Measurements from ENCODE around the gene BEND5.

DNA sequence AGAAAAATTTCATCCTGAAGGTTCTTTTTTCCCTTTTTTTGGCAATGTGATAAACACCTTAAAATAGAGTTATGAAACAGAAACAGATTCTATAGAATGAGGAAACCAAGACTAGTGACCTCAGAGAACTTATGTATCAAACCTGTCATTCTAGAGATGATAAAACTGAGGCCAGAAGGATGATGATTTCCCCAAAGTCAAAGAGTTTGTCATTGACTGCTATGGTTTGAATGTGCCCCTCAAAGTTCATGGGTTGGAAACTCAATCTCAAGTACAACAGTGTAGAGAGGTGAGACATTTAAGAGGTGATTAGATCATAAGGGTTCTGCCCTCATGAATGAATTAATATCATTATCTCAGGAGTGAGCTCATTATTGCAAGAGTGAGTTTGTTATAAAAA lies 13.7 kb upstream of the BEND5 start:
- TF ChIP-seq, protein P1, sequence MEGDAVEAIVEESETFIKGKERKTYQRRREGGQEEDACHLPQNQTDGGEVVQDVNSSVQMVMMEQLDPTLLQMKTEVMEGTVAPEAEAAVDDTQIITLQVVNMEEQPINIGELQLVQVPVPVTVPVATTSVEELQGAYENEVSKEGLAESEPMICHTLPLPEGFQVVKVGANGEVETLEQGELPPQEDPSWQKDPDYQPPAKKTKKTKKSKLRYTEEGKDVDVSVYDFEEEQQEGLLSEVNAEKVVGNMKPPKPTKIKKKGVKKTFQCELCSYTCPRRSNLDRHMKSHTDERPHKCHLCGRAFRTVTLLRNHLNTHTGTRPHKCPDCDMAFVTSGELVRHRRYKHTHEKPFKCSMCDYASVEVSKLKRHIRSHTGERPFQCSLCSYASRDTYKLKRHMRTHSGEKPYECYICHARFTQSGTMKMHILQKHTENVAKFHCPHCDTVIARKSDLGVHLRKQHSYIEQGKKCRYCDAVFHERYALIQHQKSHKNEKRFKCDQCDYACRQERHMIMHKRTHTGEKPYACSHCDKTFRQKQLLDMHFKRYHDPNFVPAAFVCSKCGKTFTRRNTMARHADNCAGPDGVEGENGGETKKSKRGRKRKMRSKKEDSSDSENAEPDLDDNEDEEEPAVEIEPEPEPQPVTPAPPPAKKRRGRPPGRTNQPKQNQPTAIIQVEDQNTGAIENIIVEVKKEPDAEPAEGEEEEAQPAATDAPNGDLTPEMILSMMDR (conservative IDR thresholded peaks at IDR 0.05 in 1 of 2, IDR thresholded peaks at IDR 0.05 in 1 of 2; ENCODE audit: low read depth in 1 of 2, low read length in 2 of 2), result no peak
- no peak for TF ChIP-seq EZH2 (IDR thresholded peaks at IDR 0.05; ENCODE audit: low read length, missing control alignments)

Data from fibroblast of lung (primary cell).